SK-N-SH (cell line): ENCODE measurements around the gene CTBP1. TPM values are rescaled to one million over a fixed set of nuclear protein-coding genes. Genes with fewer than 3 reads are reported as not detected.

Experiments used
- CTCF ChIA-PET: fragments of 300-600, 350-600 bp; formaldehyde crosslinking; extraction: SDS; loops from one replicate; lab custom pipeline; 2021; lab: Yijun Ruan, JAX
- POLR2A ChIA-PET: fragments of 350-600 bp; sonication (Branson Sonifier 250); formaldehyde crosslinking; extraction: SDS; loops from one replicate; lab custom pipeline; 2020; ENCODE audit warnings: antibody characterized with exemption, inconsistent platforms; lab: Yijun Ruan, JAX
- DNase-seq: peaks from one replicate; pipeline ENCODE4 v3.0.0; 2012
- H2AFZ ChIP-seq: fragments of 200-600 bp; sonication (generic); 2 replicates; pipeline ENCODE4 v1.8.1; 2016; ENCODE audit warnings: antibody characterized with exemption, mild to moderate bottlenecking, low read depth
- H3F3A ChIP-seq: fragments of 200-600 bp; sonication (generic); replicated peaks from 2 replicates; pipeline ENCODE3; 2016; ENCODE audit warnings: antibody characterized with exemption, mild to moderate bottlenecking; ENCODE audit not compliant: insufficient read depth
- H3K27ac ChIP-seq, 2 experiments: fragments of 200-500 bp in 1 of 2; fragments of 200-600 bp in 1 of 2; sonication (Bioruptor generic) in 1 of 2; sonication (generic), shearing (Covaris generic) in 1 of 2; 2 replicates each; pipeline versions ENCODE4 v1.5.1 to v1.6.1; 2014 to 2016; ENCODE audit warnings: low read depth in 2 of 2, inconsistent platforms in 1 of 2, low read length in 1 of 2, mild to moderate bottlenecking in 1 of 2, mixed read lengths in 1 of 2
- H3K27me3 ChIP-seq: fragments of 200-600 bp; sonication (generic), shearing (Covaris generic); 2 replicates; pipeline ENCODE4 v1.6.1; 2016; ENCODE audit warnings: mixed run types; ENCODE audit not compliant: insufficient read depth
- H3K36me3 ChIP-seq, 2 experiments: fragments of 200-500 bp in 1 of 2; fragments of 200-600 bp in 1 of 2; sonication (Bioruptor generic) in 1 of 2; sonication (generic) in 1 of 2; replicated peaks in 1 of 2; 2 replicates each; pipeline versions ENCODE3 to v1.5.1; 2014 to 2016; ENCODE audit warnings: low read length in 1 of 2, mild to moderate bottlenecking in 1 of 2; ENCODE audit not compliant: insufficient read depth in 2 of 2, control insufficient read depth in 1 of 2
- H3K4me1 ChIP-seq, 2 experiments: fragments of 200-500 bp in 1 of 2; fragments of 200-600 bp in 1 of 2; sonication (Bioruptor generic) in 1 of 2; sonication (generic), shearing (Covaris generic) in 1 of 2; 2 replicates each; pipeline versions ENCODE4 v1.5.1 to v1.6.1; 2014 to 2016; ENCODE audit warnings: low read depth in 1 of 2, low read length in 1 of 2, mixed run types in 1 of 2; ENCODE audit not compliant: insufficient read depth in 2 of 2, control insufficient read depth in 1 of 2
- H3K4me2 ChIP-seq: fragments of 200-600 bp; sonication (generic), shearing (Covaris generic); 2 replicates; pipeline ENCODE4 v1.6.1; 2017; ENCODE audit warnings: mixed run types
- H3K4me3 ChIP-seq, 2 experiments: fragments of 200-500 bp in 1 of 2; fragments of 200-600 bp in 1 of 2; sonication (Bioruptor generic) in 1 of 2; sonication (generic), shearing (Covaris generic) in 1 of 2; 2 replicates each; pipeline versions ENCODE4 v1.5.1 to v1.8.1; 2014 to 2016; ENCODE audit warnings: low read depth in 2 of 2, inconsistent platforms in 1 of 2, low read length in 1 of 2, mild to moderate bottlenecking in 1 of 2, mixed read lengths in 1 of 2, moderate library complexity in 1 of 2
- H3K79me2 ChIP-seq: fragments of 200-600 bp; sonication (generic); 2 replicates; pipeline ENCODE4 v1.8.1; 2017; ENCODE audit warnings: mild to moderate bottlenecking; ENCODE audit not compliant: insufficient read depth
- H3K9ac ChIP-seq: fragments of 200-600 bp; sonication (generic); 2 replicates; pipeline ENCODE4 v1.6.1; 2017; ENCODE audit warnings: mixed run types
- H3K9me2 ChIP-seq: fragments of 200-600 bp; sonication (generic); 2 replicates; pipeline ENCODE4 v1.6.1; 2017; ENCODE audit warnings: mixed run types
- H3K9me3 ChIP-seq: fragments of 200-600 bp; sonication (generic); 2 replicates; pipeline ENCODE4 v1.6.1; 2017; ENCODE audit warnings: mixed run types, mild to moderate bottlenecking, moderate library complexity
- H4K20me1 ChIP-seq: fragments of 200-600 bp; sonication (generic); 2 replicates; pipeline ENCODE4 v1.6.1; 2017; ENCODE audit warnings: mild to moderate bottlenecking, mixed run types; ENCODE audit not compliant: insufficient read depth
- CHD2 ChIP-seq: fragments of 150-350 bp; IDR thresholded peaks from 2 replicates; pipeline ENCODE4 v1.6.1; 2018; ENCODE audit warnings: low read length; ENCODE audit not compliant: partially characterized antibody
- CTCF ChIP-seq: fragments of 200-600 bp; sonication (generic); IDR thresholded peaks from 2 replicates; pipeline ENCODE4 v1.6.1; 2017; ENCODE audit warnings: antibody characterized with exemption, mild to moderate bottlenecking, moderate library complexity
- EP300 ChIP-seq, 2 experiments: IDR thresholded peaks; 2 replicates each; pipeline versions ENCODE4 v1.4.0 to v1.6.1; 2012; ENCODE audit warnings: borderline replicate concordance in 1 of 2, low read depth in 1 of 2, low read length in 1 of 2
- EZH2phosphoT487 ChIP-seq: fragments of 200-600 bp; sonication (generic); IDR thresholded peaks from 2 replicates; pipeline ENCODE4 v1.6.1; 2017; ENCODE audit warnings: low read depth, mixed run types, mild to moderate bottlenecking, antibody characterized with exemption, moderate library complexity, borderline replicate concordance
- FOSL2 ChIP-seq: IDR thresholded peaks from 2 replicates; pipeline ENCODE4 v1.4.0; 2012; ENCODE audit warnings: low read depth, mild to moderate bottlenecking, moderate library complexity, borderline replicate concordance
- FOXJ3 ChIP-seq: sonication (generic); formaldehyde crosslinking; IDR thresholded peaks from 2 replicates; pipeline ENCODE4 v1.5.1; 2020; ENCODE audit warnings: mild to moderate bottlenecking, missing genetic modification reagents
- FOXM1 ChIP-seq: IDR thresholded peaks from 2 replicates; pipeline ENCODE4 v1.4.0; 2012; ENCODE audit warnings: low read depth, mild to moderate bottlenecking
- GABPA ChIP-seq: IDR thresholded peaks from 2 replicates; pipeline ENCODE4 v1.4.0; 2012; ENCODE audit warnings: low read depth, mild to moderate bottlenecking
- MEF2A ChIP-seq: IDR thresholded peaks from 2 replicates; pipeline ENCODE4 v1.4.0; 2012; ENCODE audit warnings: low read depth, borderline replicate concordance
- MXI1 ChIP-seq: IDR thresholded peaks from 2 replicates; pipeline ENCODE4 v1.6.1; 2012; ENCODE audit warnings: mild to moderate bottlenecking, low read depth, low read length, improper control_type of control experiment
- NFIC ChIP-seq: IDR thresholded peaks from 2 replicates; pipeline ENCODE4 v1.4.0; 2012; ENCODE audit warnings: borderline replicate concordance
- NRF1 ChIP-seq: IDR thresholded peaks from 2 replicates; pipeline ENCODE4 v1.6.1; 2012; ENCODE audit warnings: low read depth, mild to moderate bottlenecking, low read length
- RAD21 ChIP-seq: IDR thresholded peaks from 2 replicates; pipeline ENCODE4 v1.6.1; 2012; ENCODE audit warnings: mild to moderate bottlenecking, low read length
- RFX5 ChIP-seq: IDR thresholded peaks from 2 replicates; pipeline ENCODE4 v1.6.1; 2012; ENCODE audit warnings: mild to moderate bottlenecking, improper control_type of control experiment, low read length
- RXRA ChIP-seq: IDR thresholded peaks from 2 replicates; pipeline ENCODE4 v1.4.0; 2012; ENCODE audit warnings: low read depth, mild to moderate bottlenecking, borderline replicate concordance
- SMC3 ChIP-seq: IDR thresholded peaks from 2 replicates; pipeline ENCODE4 v1.6.1; 2012; ENCODE audit warnings: low read depth, low read length, improper control_type of control experiment
- TCF12 ChIP-seq: IDR thresholded peaks from 2 replicates; pipeline ENCODE4 v1.4.0; 2012
- YY1 ChIP-seq: IDR thresholded peaks from 2 replicates; pipeline ENCODE4 v1.4.0; 2012; ENCODE audit warnings: low read depth, mild to moderate bottlenecking
- WGBS: methylation state at CpG from one replicate; pipeline ENCODE4 v1.1.6; 2017; ENCODE audit warnings: low lambda C conversion rate; 5-methylcytosine and 5-hydroxymethylcytosine counted together
- polyA plus RNA-seq, 3 experiments: library from polyadenylated mRNA; depleted of rRNA; stranded (reverse); fragments of >200 nt; gene quantifications; 2 replicates each; pipeline ENCODE4 v1.2.3, GENCODE V29; 2012
- TF ChIP-seq, protein P1 (sequence below): IDR thresholded peaks from 2 replicates; pipeline ENCODE4; 2012
- TF ChIP-seq, protein P2 (sequence below): IDR thresholded peaks from 2 replicates; pipeline ENCODE4 v1.4.0; 2012; ENCODE audit warnings: low read depth, borderline replicate concordance

Gene CTBP1
- polyA plus RNA-seq, 1 of the 3 experiments (the other 2 are of a cell fraction), result 183 TPM

DNA sequence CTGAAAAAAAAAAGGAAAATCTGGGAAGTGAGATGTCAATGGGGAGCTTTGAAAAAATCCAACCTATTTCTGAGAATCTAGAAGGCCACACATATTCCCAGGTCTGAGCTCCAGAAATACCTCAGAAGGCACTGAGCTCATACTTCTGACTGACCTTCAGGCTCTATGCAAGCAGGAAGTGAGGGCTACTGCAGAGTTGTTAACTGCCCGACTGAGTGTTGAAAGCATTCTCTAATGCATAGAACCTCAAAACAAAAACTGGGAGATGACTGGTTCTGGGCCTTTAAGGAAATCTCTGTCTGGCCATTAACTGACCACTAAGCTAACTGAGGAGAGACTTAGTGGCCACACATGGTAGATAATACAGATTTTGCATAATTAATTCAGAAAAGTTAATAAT, 69.0 kb downstream of the CTBP1 start:
- Histone ChIP-seq H3K79me2 (no peaks in the 10 kb centered on the region), H3K9me2 (no peaks in the 10 kb centered on the region), H3K27me3 (no peaks in the 10 kb centered on the region), H3K27ac (no peak overlapping the region), H3K9ac (no peak overlapping the region), H4K20me1 (no peaks in the 10 kb centered on the region), H3F3A (no peaks in the 10 kb centered on the region), H3K4me1 (no peaks in the 10 kb centered on the region), H3K36me3 (peaks cover 0 to 7% of the 10 kb centered on the region in 2 experiments), H3K4me2 (no peak overlapping the region), H3K4me3 (no peak overlapping the region), H3K9me3 (peaks cover 13% of the 10 kb centered on the region; the same call in 1 of the 2 replicates), H2AFZ (no peak overlapping the region)
- DNase-seq, result no peak
- CTCF ChIA-PET, result interaction anchor here (4.7 kb wide), 1 partner anchor 13 kb away, joined by 23 read pairs; no protein-coding TSS in a partner anchor
- WGBS, result 82% methylated on average over 1 of the region's 1 CpG
- no peak for TF ChIP-seq RXRA
- TF ChIP-seq RAD21, result no peak
- TF ChIP-seq CHD2, result no peak
- no peak for TF ChIP-seq EP300 (IDR thresholded peaks at IDR 0.05; ENCODE audit: borderline replicate concordance in 1 of 2, low read depth in 1 of 2, low read length in 1 of 2)
- TF ChIP-seq, protein P1, sequence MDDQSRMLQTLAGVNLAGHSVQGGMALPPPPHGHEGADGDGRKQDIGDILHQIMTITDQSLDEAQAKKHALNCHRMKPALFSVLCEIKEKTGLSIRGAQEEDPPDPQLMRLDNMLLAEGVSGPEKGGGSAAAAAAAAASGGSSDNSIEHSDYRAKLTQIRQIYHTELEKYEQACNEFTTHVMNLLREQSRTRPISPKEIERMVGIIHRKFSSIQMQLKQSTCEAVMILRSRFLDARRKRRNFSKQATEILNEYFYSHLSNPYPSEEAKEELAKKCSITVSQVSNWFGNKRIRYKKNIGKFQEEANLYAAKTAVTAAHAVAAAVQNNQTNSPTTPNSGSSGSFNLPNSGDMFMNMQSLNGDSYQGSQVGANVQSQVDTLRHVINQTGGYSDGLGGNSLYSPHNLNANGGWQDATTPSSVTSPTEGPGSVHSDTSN, result no peak
- no peak for TF ChIP-seq RFX5
- no peak for TF ChIP-seq GABPA
- no peak for TF ChIP-seq EZH2phosphoT487
- TF ChIP-seq, protein P2, sequence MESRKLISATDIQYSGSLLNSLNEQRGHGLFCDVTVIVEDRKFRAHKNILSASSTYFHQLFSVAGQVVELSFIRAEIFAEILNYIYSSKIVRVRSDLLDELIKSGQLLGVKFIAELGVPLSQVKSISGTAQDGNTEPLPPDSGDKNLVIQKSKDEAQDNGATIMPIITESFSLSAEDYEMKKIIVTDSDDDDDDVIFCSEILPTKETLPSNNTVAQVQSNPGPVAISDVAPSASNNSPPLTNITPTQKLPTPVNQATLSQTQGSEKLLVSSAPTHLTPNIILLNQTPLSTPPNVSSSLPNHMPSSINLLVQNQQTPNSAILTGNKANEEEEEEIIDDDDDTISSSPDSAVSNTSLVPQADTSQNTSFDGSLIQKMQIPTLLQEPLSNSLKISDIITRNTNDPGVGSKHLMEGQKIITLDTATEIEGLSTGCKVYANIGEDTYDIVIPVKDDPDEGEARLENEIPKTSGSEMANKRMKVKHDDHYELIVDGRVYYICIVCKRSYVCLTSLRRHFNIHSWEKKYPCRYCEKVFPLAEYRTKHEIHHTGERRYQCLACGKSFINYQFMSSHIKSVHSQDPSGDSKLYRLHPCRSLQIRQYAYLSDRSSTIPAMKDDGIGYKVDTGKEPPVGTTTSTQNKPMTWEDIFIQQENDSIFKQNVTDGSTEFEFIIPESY, result no peak
- TF ChIP-seq MXI1, result no peak
- TF ChIP-seq SMC3, result no peak
- TF ChIP-seq NRF1, result no peak
- POLR2A ChIA-PET, result no interaction called here

- no peak overlapping the region for H3K4me3 ChIP-seq
- H3K79me2 ChIP-seq, result no peaks in the 10 kb centered on the region
- H3K36me3 ChIP-seq, result peaks cover 0 to 7% of the 10 kb centered on the region in 2 experiments
- DNase-seq, result no peak
- no peak overlapping the region for H3K4me2 ChIP-seq
- no peaks in the 10 kb centered on the region for H3K27me3 ChIP-seq
- no peak overlapping the region for H2AFZ ChIP-seq
- no peak for TF ChIP-seq TCF12
- no peak for TF ChIP-seq EZH2phosphoT487
- TF ChIP-seq FOSL2, result no peak
- TF ChIP-seq SMC3, result no peak
- TF ChIP-seq FOXJ3 (CRISPR knock-in tag), result no peak
- no peak for TF ChIP-seq FOXM1
- no peak for TF ChIP-seq CTCF
- no peak for TF ChIP-seq NFIC
- TF ChIP-seq, protein P1, result no peak
- TF ChIP-seq RAD21, result no peak
- no peak for TF ChIP-seq NRF1
- no peak for TF ChIP-seq GABPA
- no peak for TF ChIP-seq CHD2
- no peak for TF ChIP-seq EP300 (IDR thresholded peaks at IDR 0.05; ENCODE audit: borderline replicate concordance in 1 of 2, low read depth in 1 of 2, low read length in 1 of 2)
- TF ChIP-seq RXRA, result no peak
- TF ChIP-seq YY1, result no peak
- TF ChIP-seq MXI1, result no peak
- no peak for TF ChIP-seq MEF2A
- TF ChIP-seq, all 33 proteins: peak for 0
- Histone ChIP-seq H3K9me2 (no peaks in the 10 kb centered on the region), H3K27ac (no peak overlapping the region), H3K9ac (no peak overlapping the region), H3F3A (no peaks in the 10 kb centered on the region), H3K4me1 (no peaks in the 10 kb centered on the region), H3K9me3 (peaks cover 13% of the 10 kb centered on the region; the same call in 1 of the 2 replicates), H4K20me1 (no peaks in the 10 kb centered on the region)
- ChIA-PET CTCF (interaction anchor here (4.7 kb wide), 1 partner anchor 12 kb away, joined by 23 read pairs; no protein-coding TSS in a partner anchor), POLR2A (interaction anchor here (0.6 kb wide), 1 partner anchor 9 kb away, joined by 3 read pairs; no protein-coding TSS in a partner anchor)
- WGBS, result 65% methylated on average over 6 of the region's 7 CpGs
Observed at GRCh38 chr4:1179089-1179441, 69.9 kb downstream of the CTBP1 start.
